Endothelial cell of umbilical vein (primary cell): ENCODE results near the gene MRPL17. TPM values are rescaled to one million over a fixed set of nuclear protein-coding genes. Genes with fewer than 3 reads are reported as not detected.

Experiments
- BruUV-seq: library from RNA; stranded (reverse); fragments of 400-500 nt; replicated peaks from 2 replicates; lab custom pipeline; 2021; lab: Mats Ljungman, UMichigan
- CTCF ChIA-PET: fragments of 300-600, 350-600 bp; sonication (Branson Sonifier 250); formaldehyde crosslinking; loops from one replicate; lab custom pipeline; 2021; ENCODE audit warnings: antibody characterized with exemption, inconsistent platforms; lab: Charles Lee
- POLR2A ChIA-PET: fragments of 300-600, 350-600 bp; sonication (Branson Sonifier 250); formaldehyde crosslinking; loops from one replicate; lab custom pipeline; 2021; ENCODE audit warnings: antibody characterized with exemption, inconsistent platforms; lab: Charles Lee
- DNase-seq: peaks from one replicate; pipeline ENCODE4 v3.0.0-alpha.2; 2011; ENCODE audit warnings: low read depth, low spot score
- FAIRE-seq: peaks from 2 replicates; lab custom pipeline; 2011; peaks lifted over from hg19 to GRCh38; lab: Jason Lieb, UNC
- H2AFZ ChIP-seq: 2 replicates; pipeline ENCODE4 v1.6.0; 2012; ENCODE audit warnings: low read depth, low read length, control low read depth, inconsistent platforms
- H3K27ac ChIP-seq: 2 replicates; pipeline ENCODE4 v1.5.1; 2011; ENCODE audit warnings: low read depth, mild to moderate bottlenecking, control low read depth, low read length, moderate library complexity; ENCODE audit not compliant: insufficient read depth
- H3K27me3 ChIP-seq, 2 experiments: 2 replicates each; pipeline versions ENCODE4 v1.6.0 to v1.6.1; 2011; ENCODE audit warnings: low read length in 2 of 2, mixed read lengths in 1 of 2; ENCODE audit not compliant: control insufficient read depth in 2 of 2, insufficient read depth in 2 of 2
- H3K36me3 ChIP-seq, 2 experiments: 2 replicates in 1 of 2; 3 replicates in 1 of 2; pipeline ENCODE4 v1.5.1; 2011; ENCODE audit warnings: low read length in 2 of 2, mild to moderate bottlenecking in 1 of 2, moderate library complexity in 1 of 2; ENCODE audit not compliant: control insufficient read depth in 2 of 2, insufficient read depth in 2 of 2; ENCODE audit errors: extremely low read depth in 1 of 2
- H3K4me1 ChIP-seq: 3 replicates; pipeline ENCODE4 v1.5.1; 2011; ENCODE audit warnings: mild to moderate bottlenecking, low read length; ENCODE audit not compliant: control insufficient read depth, insufficient read depth; ENCODE audit errors: extremely low read depth
- H3K4me2 ChIP-seq: 2 replicates; pipeline ENCODE4 v1.6.1; 2011; ENCODE audit warnings: low read length, control low read depth, mixed read lengths; ENCODE audit not compliant: insufficient read depth
- H3K4me3 ChIP-seq, 3 experiments: fragments of 200-600 bp in 1 of 3; sonication (generic), shearing (Covaris generic) in 1 of 3; replicated peaks in 1 of 3; 2 replicates each; pipeline ENCODE4 v1.5.1; 2011 to 2016; ENCODE audit warnings: control low read depth in 3 of 3, low read length in 3 of 3, mild to moderate bottlenecking in 2 of 3, inconsistent platforms in 1 of 3, low read depth in 1 of 3, moderate library complexity in 1 of 3; ENCODE audit not compliant: insufficient read depth in 1 of 3
- H3K79me2 ChIP-seq: 2 replicates; pipeline ENCODE4 v1.6.0; 2012; ENCODE audit warnings: low read length, inconsistent platforms; ENCODE audit not compliant: control insufficient read depth, insufficient read depth
- H3K9ac ChIP-seq: replicated peaks from 2 replicates; pipeline ENCODE3; 2011; ENCODE audit warnings: low read length, control low read depth; ENCODE audit not compliant: insufficient read depth; ENCODE audit errors: extremely low read depth
- H3K9me1 ChIP-seq: replicated peaks from 3 replicates; pipeline ENCODE4 v1.6.0; 2011; ENCODE audit warnings: mild to moderate bottlenecking, low read length; ENCODE audit not compliant: control insufficient read depth, insufficient read depth; ENCODE audit errors: extremely low read depth
- H3K9me3 ChIP-seq: replicated peaks from 2 replicates; pipeline ENCODE4 v1.5.1; 2012; ENCODE audit warnings: low read length, inconsistent platforms; ENCODE audit not compliant: control insufficient read depth, insufficient read depth
- H4K20me1 ChIP-seq: replicated peaks from 2 replicates; pipeline ENCODE3; 2011; ENCODE audit warnings: mild to moderate bottlenecking, low read length; ENCODE audit not compliant: control insufficient read depth, insufficient read depth; ENCODE audit errors: extremely low read depth
- CTCF ChIP-seq, 2 donors: IDR thresholded peaks; 1 replicate in 1 of 2; 2 replicates in 1 of 2; pipeline ENCODE4 v1.5.1; 2011; ENCODE audit warnings: low read length in 2 of 2, mild to moderate bottlenecking in 2 of 2, moderate library complexity in 2 of 2, control low read depth in 1 of 2, inconsistent platforms in 1 of 2, low read depth in 1 of 2; ENCODE audit not compliant: insufficient read depth in 1 of 2; ENCODE audit errors: extremely low read depth in 1 of 2
- EZH2 ChIP-seq: IDR thresholded peaks from 2 replicates; pipeline ENCODE4 v1.6.1; 2012; ENCODE audit warnings: borderline replicate concordance, low read depth, mild to moderate bottlenecking, moderate library complexity, low read length, inconsistent platforms; ENCODE audit not compliant: severe bottlenecking
- GATA2 ChIP-seq: IDR thresholded peaks from 2 replicates; pipeline ENCODE4 v1.7.0; 2011; ENCODE audit warnings: low read depth, mild to moderate bottlenecking, moderate library complexity, mixed read lengths, low read length; ENCODE audit not compliant: insufficient read length, insufficient read depth
- JUN ChIP-seq: IDR thresholded peaks from 2 replicates; pipeline ENCODE4 v1.6.1; 2011; ENCODE audit warnings: borderline replicate concordance, low read depth; ENCODE audit not compliant: insufficient read length, insufficient read depth
- MAX ChIP-seq: IDR thresholded peaks from 2 replicates; pipeline ENCODE4 v1.6.1; 2011; ENCODE audit not compliant: insufficient read depth, insufficient read length
- MYC ChIP-seq: IDR thresholded peaks from one replicate; pipeline ENCODE4 v1.6.1; 2011; ENCODE audit warnings: mild to moderate bottlenecking, low read depth, low read length
- POLR2A ChIP-seq: IDR thresholded peaks from 2 replicates; pipeline ENCODE4 v1.6.1; 2012; ENCODE audit warnings: low read depth, mild to moderate bottlenecking, control low read depth, low read length
- POLR2AphosphoS5 ChIP-seq: IDR thresholded peaks from 2 replicates; pipeline ENCODE4 v1.6.1; 2012; ENCODE audit warnings: low read depth, mild to moderate bottlenecking, control low read depth, low read length, moderate library complexity; ENCODE audit not compliant: insufficient read depth
- dilution Hi-C: fragments of 300-500 bp; cut with MboI; formaldehyde crosslinking; loops from one replicate; pipeline ENCODE4 v1.15.0; 2019; ENCODE audit warnings: low sequenced_read_pairs; ENCODE audit not compliant: extremely low pct_ligation_motif_present
- intact Hi-C: fragments of 100-400 bp; cut with micrococcal nuclease; formaldehyde crosslinking; loops from one replicate; pipeline ENCODE4 v1.10.0; 2022
- polyA plus RNA-seq, 4 experiments: library from polyadenylated mRNA; depleted of rRNA in 3 of 4; stranded (reverse) in 3 of 4; unstranded in 1 of 4; fragments of >200 nt; gene quantifications; 2 replicates each; pipeline versions ENCODE4 v1.2.1 to v1.2.3, GENCODE V29; 2011 to 2012; ENCODE audit warnings: missing spikeins in 1 of 4
- total RNA-seq: library from RNA; stranded (reverse); gene quantifications from 2 replicates; pipeline ENCODE4 v1.2.3, GENCODE V29; 2021

The MRPL17 gene
- total and polyA plus RNA-seq, 2 donors (not counting 3 experiments of a cell fraction or from before 2014, with no cell fraction given), result 67.6 to 87.2 TPM

- H3K27me3 ChIP-seq, result no peaks in the 10 kb centered on the region
- ChIA-PET CTCF (interaction anchor here (0.7 to 1.9 kb wide), 7 partner anchors 12 to 124 kb away, joined by 3 to 11 read pairs (median 4); partner anchors contain the start of gene MRPL17), POLR2A (interaction anchor here (0.8 kb wide), 1 partner anchor 44 kb away, joined by 3 read pairs; the partner anchor contains the start of gene TAF10)
- H3K4me3 ChIP-seq, result peak overlapping the region in 2 of 3 experiments; percentile 44
- no peaks in the 10 kb centered on the region for H3K9me1 ChIP-seq
- intact Hi-C loops (loop anchor here (1.0 kb wide), 1 partner anchor 9 kb away; no protein-coding TSS in a partner anchor), dilution Hi-C loops (no loop called here)
- H3K79me2 ChIP-seq, result peaks cover 2% of the 10 kb centered on the region
- H3K36me3 ChIP-seq, result no peaks in the 10 kb centered on the region
- no peaks in the 10 kb centered on the region for H3K9me3 ChIP-seq
- no TSS peak for BruUV-seq
- no peaks in the 10 kb centered on the region for H4K20me1 ChIP-seq
- peak overlapping the region; percentile 33 for H3K9ac ChIP-seq
- peak overlapping the region; percentile 45 for H2AFZ ChIP-seq
- peak overlapping the region; percentile 51 for H3K4me2 ChIP-seq
- FAIRE-seq (no peak), DNase-seq (peak; percentile 33)
- peaks cover 15% of the 10 kb centered on the region for H3K4me1 ChIP-seq
- H3K27ac ChIP-seq, result no peak overlapping the region
- TF ChIP-seq MYC (no peak), MAX (no peak), GATA2 (no peak), CTCF (IDR thresholded peaks at IDR 0.05; ENCODE audit: extremely low read depth in 1 of 2, insufficient read depth in 1 of 2, low read depth in 1 of 2, low read length in 2 of 2) (no peak), EZH2 (no peak), JUN (no peak), POLR2AphosphoS5 (peak; percentile 32), POLR2A (peak; percentile 61)
These were observed 27.9 kb downstream of the MRPL17 start for GRCh38 chr11:6655020-6655789.
